Breast epithelium (tissue), 3 donors: ENCODE results near the gene S100A1.

ENCODE experiments used
- CTCF ChIP-seq, 3 donors: fragments of 450-650 bp; IDR thresholded peaks; one replicate each; pipeline ENCODE4 v1.5.1; 2016 to 2017; ENCODE audit warnings: antibody characterized with exemption in 3 of 3, mild to moderate bottlenecking in 3 of 3, moderate library complexity in 3 of 3
- POLR2A ChIP-seq: fragments of 450-650 bp; IDR thresholded peaks from one replicate; pipeline ENCODE4 v1.6.1; 2016; ENCODE audit warnings: antibody characterized with exemption, mild to moderate bottlenecking, moderate library complexity

GRCh38 chr1:153647346-153647714 lies 19.1 kb downstream of the S100A1 start:
- no peak for TF ChIP-seq CTCF (IDR thresholded peaks at IDR 0.05)
- no peak for TF ChIP-seq POLR2A
